HEK293 (cell line): ENCODE data around the gene RASGRP3.

ENCODE experiments used
- CTCF ChIP-seq: fragments of 450-650 bp; formaldehyde crosslinking; IDR thresholded peaks from 2 replicates; pipeline ENCODE4 v1.5.1; 2016; ENCODE audit warnings: missing biosample characterization, missing genetic modification characterization
- OSR2 ChIP-seq: fragments of 450-650 bp; formaldehyde crosslinking; IDR thresholded peaks from 2 replicates; pipeline ENCODE4 v1.5.1; 2016; ENCODE audit warnings: missing biosample characterization, missing genetic modification characterization
- PBX3 ChIP-seq: sonication (generic); formaldehyde crosslinking; IDR thresholded peaks from 2 replicates; pipeline ENCODE4 v1.8.1; 2022; ENCODE audit warnings: mild to moderate bottlenecking, moderate library complexity, missing genetic modification reagents
- ZBTB1 ChIP-seq: fragments of 450-650 bp; formaldehyde crosslinking; IDR thresholded peaks from 2 replicates; pipeline ENCODE4 v1.5.1; 2016; ENCODE audit warnings: missing biosample characterization, missing genetic modification characterization
- ZBTB10 ChIP-seq: fragments of 450-650 bp; formaldehyde crosslinking; IDR thresholded peaks from 2 replicates; pipeline ENCODE4 v1.5.1; 2016; ENCODE audit warnings: missing biosample characterization, missing genetic modification characterization
- ZBTB21 ChIP-seq: fragments of 450-650 bp; formaldehyde crosslinking; IDR thresholded peaks from 2 replicates; pipeline ENCODE4 v1.5.1; 2017; ENCODE audit warnings: missing biosample characterization, missing genetic modification characterization
- ZNF302 ChIP-seq: fragments of 450-650 bp; formaldehyde crosslinking; IDR thresholded peaks from 2 replicates; pipeline ENCODE4 v1.5.1; 2016; ENCODE audit warnings: missing biosample characterization, missing genetic modification characterization, low read depth
- ZNF629 ChIP-seq: fragments of 450-650 bp; formaldehyde crosslinking; IDR thresholded peaks from 2 replicates; pipeline ENCODE4 v1.5.1; 2017; ENCODE audit warnings: missing biosample characterization, missing genetic modification characterization

- TF ChIP-seq PBX3 (CRISPR knock-in tag), result no peak
- no peak for TF ChIP-seq ZBTB1 (tag by site-specific recombination)
- TF ChIP-seq CTCF (tag by site-specific recombination), result peak; percentile 52; the same call in 1 of the 2 replicates
- no peak for TF ChIP-seq ZNF302 (tag by site-specific recombination)
- no peak for TF ChIP-seq ZBTB10 (tag by site-specific recombination)
- no peak for TF ChIP-seq ZBTB21 (tag by site-specific recombination)
- no peak for TF ChIP-seq OSR2 (tag by site-specific recombination)
- no peak for TF ChIP-seq ZNF629
Measured at GRCh38 chr2:33441235-33441810, 35.1 kb upstream of the RASGRP3 start.
